ENCODE results near the gene ZIC2.
A peak's percentile ranks its signal among the peaks of the same experiment; 100 is the strongest.

The ZIC2 gene

GRCh38 chr13:99984461-99985240, 3.1 kb downstream of the ZIC2 start:
- peak; percentile 88 for DNase-seq (ENCODE audit: low read depth)
- TF ChIP-seq MYC (IDR thresholded peaks at IDR 0.05; ENCODE audit: low read depth, low read length) (no peak), POLR2A (IDR thresholded peaks at IDR 0.05; ENCODE audit: extremely low read depth, insufficient read length) (no peak), MAX (IDR thresholded peaks at IDR 0.05; ENCODE audit: low read depth, low read length) (no peak), CTCF (IDR thresholded peaks at IDR 0.05; ENCODE audit: low read depth, low read length) (no peak)
- peak overlapping the region; percentile 91 for H3K4me3 ChIP-seq (ENCODE audit: low read depth, low read length)

GRCh38 chr13:99985241-99985874, 3.8 kb downstream of the ZIC2 start:
- TF ChIP-seq MAX (IDR thresholded peaks at IDR 0.05; ENCODE audit: low read depth, low read length) (no peak), MYC (IDR thresholded peaks at IDR 0.05; ENCODE audit: low read depth, low read length) (no peak)
- peak; percentile 78 for DNase-seq (ENCODE audit: low read depth)
- peak overlapping the region; percentile 91 for H3K4me3 ChIP-seq (ENCODE audit: low read depth, low read length)

- TF ChIP-seq MAX (IDR thresholded peaks at IDR 0.05; ENCODE audit: low read depth, low read length) (no peak), POLR2A (IDR thresholded peaks at IDR 0.05; ENCODE audit: extremely low read depth, insufficient read length) (no peak), MYC (IDR thresholded peaks at IDR 0.05; ENCODE audit: low read depth, low read length) (no peak)
- H3K4me3 ChIP-seq (ENCODE audit: low read depth, low read length), result peak overlapping the region; percentile 42
- peak; percentile 19 for DNase-seq (ENCODE audit: low read depth)
Observed at GRCh38 chr13:99985886-99986527, 4.4 kb downstream of the ZIC2 start.

- no peak for TF ChIP-seq CTCF (IDR thresholded peaks at IDR 0.05; ENCODE audit: low read depth, low read length)
- H3K4me3 ChIP-seq (ENCODE audit: low read depth, low read length), result no peak overlapping the region
Observed at GRCh38 chr13:99986741-99987140, 5.2 kb downstream of the ZIC2 start.

GRCh38 chr13:99987154-99988019, 5.8 kb downstream of the ZIC2 start:
- no peak for TF ChIP-seq MAX (IDR thresholded peaks at IDR 0.05; ENCODE audit: low read depth, low read length)
- no peak overlapping the region for H3K4me3 ChIP-seq (ENCODE audit: low read depth, low read length)
- DNase-seq (ENCODE audit: low read depth), result no peak

More at GRCh38 chr13:99986741-99987140, 5.2 kb downstream of the ZIC2 start:
- DNase-seq (ENCODE audit: low read depth), result no peak

GRCh38 chr13:99988529-99989275, 7.1 kb downstream of the ZIC2 start:
- DNase-seq (ENCODE audit: low read depth), result no peak
- H3K4me3 ChIP-seq (ENCODE audit: low read depth, low read length), result no peak overlapping the region
- TF ChIP-seq CTCF (IDR thresholded peaks at IDR 0.05; ENCODE audit: low read depth, low read length), result no peak
- no peak for TF ChIP-seq MAX (IDR thresholded peaks at IDR 0.05; ENCODE audit: low read depth, low read length)
- no peak for TF ChIP-seq MYC (IDR thresholded peaks at IDR 0.05; ENCODE audit: low read depth, low read length)
- no peak for TF ChIP-seq POLR2A (IDR thresholded peaks at IDR 0.05; ENCODE audit: extremely low read depth, insufficient read length)

All from NB4 (cell line).